ENCODE results near the gene PRG3. TPM values are rescaled to one million over a fixed set of nuclear protein-coding genes. Genes with fewer than 3 reads are reported as not detected.
"Not testable (repeated sequence)": the region's sequence is repeated elsewhere in the genome, so short reads cannot be mapped to it uniquely, and the experiment has no call there.

PRG3 gene
- total and polyA plus RNA-seq, 9 donors = not detected

GRCh38 chr11:57363131-57364080 is 17.5 kb downstream of the PRG3 start:
- DNase-seq = no peak
- Histone ChIP-seq H3K4me3 (no peak overlapping the region), H3K36me3 (no peaks in the 10 kb centered on the region), H3K4me1 (ENCODE audit: insufficient read depth) (no peaks in the 10 kb centered on the region), H3K27ac (no peak overlapping the region), H3K9me3 (no peaks in the 10 kb centered on the region), H3K27me3 (no peaks in the 10 kb centered on the region)
- TF ChIP-seq CTCF (IDR thresholded peaks at IDR 0.05) (no peak), POLR2A (IDR thresholded peaks at IDR 0.05) (no peak), EP300 (IDR thresholded peaks at IDR 0.05) (no peak)
- WGBS, 3 donors = 48 to 67% (median 57%) methylated on average over 7 of the region's 7 CpGs
- intact Hi-C loops (cut with DNase I) = no loop called here

- intact Hi-C loops (cut with DNase I) = no loop called here
- Histone ChIP-seq H3K4me1 (ENCODE audit: insufficient read depth) (no peaks in the 10 kb centered on the region), H3K4me3 (no peak overlapping the region), H3K27ac (no peak overlapping the region), H3K9me3 (no peaks in the 10 kb centered on the region), H3K36me3 (no peaks in the 10 kb centered on the region), H3K27me3 (no peaks in the 10 kb centered on the region)
- WGBS, 3 donors = 78 to 84% (median 78%) methylated on average over 3 of the region's 3 CpGs
- DNase-seq = no peak
- TF ChIP-seq POLR2A (IDR thresholded peaks at IDR 0.05) (no peak), EP300 (IDR thresholded peaks at IDR 0.05) (no peak), CTCF (IDR thresholded peaks at IDR 0.05) (no peak)
These were observed 19.0 kb downstream of the PRG3 start for GRCh38 chr11:57361926-57362325.

- DNase-seq; H3K4me3 ChIP-seq; H3K27me3 ChIP-seq; H3K27ac ChIP-seq; intact Hi-C loops (cut with DNase I); H3K4me1 ChIP-seq (ENCODE audit: insufficient read depth); H3K9me3 ChIP-seq; H3K36me3 ChIP-seq: not testable (repeated sequence)
These were observed 19.5 kb downstream of the PRG3 start for GRCh38 chr11:57361420-57361819.

- 88 to 92% (median 91%) methylated on average over 8 of the region's 8 CpGs for WGBS, 3 donors
- no peaks in the 10 kb centered on the region for H3K36me3 ChIP-seq
- TF ChIP-seq EP300 (IDR thresholded peaks at IDR 0.05) = no peak
- TF ChIP-seq POLR2A (IDR thresholded peaks at IDR 0.05) = no peak
- no peak for TF ChIP-seq CTCF (IDR thresholded peaks at IDR 0.05)
- no peak for DNase-seq
- no peak overlapping the region for H3K4me3 ChIP-seq
- H3K27me3 ChIP-seq = no peaks in the 10 kb centered on the region
- intact Hi-C loops (cut with DNase I) = no loop called here
- H3K9me3 ChIP-seq = no peaks in the 10 kb centered on the region
- H3K27ac ChIP-seq = no peak overlapping the region
- no peaks in the 10 kb centered on the region for H3K4me1 ChIP-seq (ENCODE audit: insufficient read depth)
These were observed 20.0 kb downstream of the PRG3 start for GRCh38 chr11:57360991-57361390.
